B cell (primary cell): ENCODE data around the gene TSHR. TPM values are rescaled to one million over a fixed set of nuclear protein-coding genes. Genes with fewer than 3 reads are reported as not detected.

Experiments used
- ATAC-seq: fragments of 200-7000 bp; cut with Tn5 transposase; one replicate; pipeline ENCODE4 v1.10.0; 2021; ENCODE audit warnings: low read depth, mild to moderate bottlenecking, moderate number of reproducible peaks, moderate library complexity
- CTCF ChIA-PET: fragments of 350-600 bp; sonication (Branson Sonifier 250); formaldehyde crosslinking; loops from one replicate; lab custom pipeline; 2021; ENCODE audit warnings: antibody characterized with exemption, inconsistent platforms; lab: Charles Lee
- POLR2A ChIA-PET: fragments of 350-600 bp; sonication (Branson Sonifier 250); formaldehyde crosslinking; loops from one replicate; lab custom pipeline; 2021; ENCODE audit warnings: antibody characterized with exemption; lab: Charles Lee
- DNase-seq: peaks from one replicate; pipeline ENCODE4 v3.0.0; 2013
- H2AFZ ChIP-seq: 2 replicates; pipeline ENCODE4 v1.6.1; 2012; ENCODE audit warnings: mild to moderate bottlenecking, low read depth, low read length; ENCODE audit not compliant: insufficient read depth, poor library complexity, severe bottlenecking
- H3K27ac ChIP-seq, 2 donors: 1 replicate in 1 of 2; 2 replicates in 1 of 2; pipeline ENCODE4 v1.5.1; 2012 to 2013; ENCODE audit warnings: low read length in 2 of 2, mild to moderate bottlenecking in 2 of 2, moderate library complexity in 1 of 2
- H3K27me3 ChIP-seq, 4 experiments: fragments of 200-600 bp in 1 of 4; sonication (generic) in 1 of 4; replicated peaks in 1 of 4; 1 replicate in 2 of 4; 2 replicates in 2 of 4; pipeline versions ENCODE4 v1.6.1 to v1.7.0; 2013 to 2016; ENCODE audit warnings: low read length in 3 of 4, mild to moderate bottlenecking in 2 of 4, mixed read lengths in 1 of 4, moderate library complexity in 1 of 4; ENCODE audit not compliant: insufficient read depth in 4 of 4, control insufficient read depth in 3 of 4; ENCODE audit errors: control extremely low read depth in 1 of 4
- H3K36me3 ChIP-seq, 2 experiments: replicated peaks in 1 of 2; 1 replicate in 1 of 2; 2 replicates in 1 of 2; pipeline versions ENCODE4 v1.6.1 to v1.7.1; 2013; ENCODE audit warnings: low read length in 1 of 2; ENCODE audit not compliant: insufficient read depth in 2 of 2, control insufficient read depth in 1 of 2; ENCODE audit errors: control extremely low read depth in 1 of 2, extremely low read depth in 1 of 2
- H3K4me1 ChIP-seq, 2 donors: fragments of 200-600 bp in 1 of 2; sonication (generic) in 1 of 2; 1 replicate in 1 of 2; 2 replicates in 1 of 2; pipeline versions ENCODE4 v1.5.1 to v1.6.1; 2013 to 2017; ENCODE audit warnings: low read length in 2 of 2; ENCODE audit not compliant: control insufficient read depth in 2 of 2, insufficient read depth in 2 of 2
- H3K4me2 ChIP-seq: replicated peaks from 2 replicates; pipeline ENCODE3; 2012; ENCODE audit warnings: mild to moderate bottlenecking, low read depth, low read length; ENCODE audit not compliant: poor library complexity, severe bottlenecking
- H3K4me3 ChIP-seq, 5 experiments: fragments of 200-600 bp in 1 of 5; sonication (generic) in 1 of 5; 1 replicate in 3 of 5; 2 replicates in 2 of 5; pipeline versions ENCODE4 v1.5.1 to v1.7.0; 2011 to 2016; ENCODE audit warnings: low read length in 4 of 5, mild to moderate bottlenecking in 4 of 5, low read depth in 2 of 5, control low read depth in 1 of 5, moderate library complexity in 1 of 5; ENCODE audit not compliant: insufficient read depth in 1 of 5; ENCODE audit errors: control extremely low read depth in 1 of 5, extremely low read depth in 1 of 5
- H3K79me2 ChIP-seq: fragments of 200-600 bp; sonication (generic); one replicate; pipeline ENCODE4 v1.6.0; 2016; ENCODE audit warnings: low read length; ENCODE audit not compliant: control insufficient read depth, insufficient read depth
- H3K9ac ChIP-seq: fragments of 200-600 bp; sonication (generic); 2 replicates; pipeline ENCODE4 v1.6.1; 2017; ENCODE audit warnings: mild to moderate bottlenecking, low read length, moderate library complexity
- H3K9me3 ChIP-seq, 3 donors: one replicate each; pipeline versions ENCODE4 v1.6.1 to v1.7.1; 2013; ENCODE audit warnings: low read length in 2 of 3; ENCODE audit not compliant: control insufficient read depth in 2 of 3, insufficient read depth in 1 of 3; ENCODE audit errors: control extremely low read depth in 1 of 3
- H4K20me1 ChIP-seq: 2 replicates; pipeline ENCODE4 v1.6.0; 2012; ENCODE audit warnings: mild to moderate bottlenecking, low read length; ENCODE audit not compliant: insufficient read depth, control insufficient read depth, poor library complexity, severe bottlenecking
- H3K27ac Mint-ChIP-seq: one replicate; pipeline ENCODE4 v1.8.0; 2021; ENCODE audit warnings: mixed read lengths
- H3K27me3 Mint-ChIP-seq: one replicate; pipeline ENCODE4 v1.8.0; 2021; ENCODE audit warnings: mixed read lengths
- H3K4me1 Mint-ChIP-seq: one replicate; pipeline ENCODE4 v1.8.0; 2021; ENCODE audit warnings: mixed read lengths
- H3K4me3 Mint-ChIP-seq: one replicate; pipeline ENCODE4 v1.8.0; 2021; ENCODE audit warnings: mixed read lengths
- H3K9me3 Mint-ChIP-seq: one replicate; pipeline ENCODE4 v1.8.0; 2022; ENCODE audit warnings: mixed read lengths; ENCODE audit not compliant: insufficient read depth
- CTCF ChIP-seq: fragments of 200-600 bp; IDR thresholded peaks from one replicate; pipeline ENCODE4 v1.8.0; 2022; ENCODE audit warnings: antibody characterized with exemption, mild to moderate bottlenecking
- EZH2 ChIP-seq: IDR thresholded peaks from 2 replicates; pipeline ENCODE4 v1.6.1; 2012; ENCODE audit warnings: borderline replicate concordance, low read depth, mild to moderate bottlenecking, moderate library complexity, low read length; ENCODE audit not compliant: insufficient read depth, poor library complexity, severe bottlenecking
- WGBS: methylation state at CpG from one replicate; pipeline ENCODE4 v1.1.5; 2013; ENCODE audit warnings: missing lambda C conversion rate; ENCODE audit not compliant: insufficient coverage; 5-methylcytosine and 5-hydroxymethylcytosine counted together
- intact Hi-C: fragments of 100-400 bp; cut with micrococcal nuclease; formaldehyde crosslinking; loops from one replicate; pipeline ENCODE4 v1.10.0; 2022
- polyA plus RNA-seq: library from polyadenylated mRNA; depleted of rRNA; stranded (reverse); fragments of >200 nt; gene quantifications from 2 replicates; pipeline ENCODE4 v1.2.3, GENCODE V29; 2012
- total RNA-seq, 2 donors: library from RNA; stranded (reverse); fragments of 120-200 nt in 1 of 2; gene quantifications; 1 replicate in 1 of 2; 2 replicates in 1 of 2; pipeline versions ENCODE4 v1.2.3 to v1.2.4, GENCODE V29; 2013 to 2022

TSHR gene
- total and polyA plus RNA-seq, 2 donors (not counting 1 experiment from before 2014, with no cell fraction given): 0.15 to 0.37 TPM

DNA sequence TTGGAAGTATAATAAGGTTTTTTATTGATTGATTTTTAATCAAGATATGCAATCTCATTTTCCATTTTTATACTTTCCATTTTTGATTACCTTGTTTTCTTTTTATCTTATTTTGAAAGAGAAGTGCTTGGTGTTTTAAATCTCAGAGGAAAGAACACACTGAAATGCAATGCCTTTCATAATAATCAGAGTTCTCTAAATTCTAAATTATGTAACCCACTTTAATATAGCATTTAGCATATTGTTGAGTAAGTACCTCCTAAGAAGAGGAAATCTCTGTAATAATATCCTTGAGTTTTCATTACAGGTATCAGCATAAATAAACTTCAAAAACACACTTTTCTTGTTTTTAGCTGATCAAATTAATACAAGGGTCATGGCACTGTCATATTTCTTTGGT lies 168.4 kb downstream of the TSHR start:
- H3K9ac ChIP-seq: no peak overlapping the region
- H2AFZ ChIP-seq: no peak overlapping the region
- no peaks in the 10 kb centered on the region for H3K27me3 ChIP-seq
- no peak overlapping the region for H3K4me3 ChIP-seq
- no peak for TF ChIP-seq CTCF
- TF ChIP-seq EZH2: no peak
- H3K36me3 ChIP-seq: no peaks in the 10 kb centered on the region
- H3K27ac ChIP-seq: no peak overlapping the region
- no peak for ATAC-seq
- H3K4me2 ChIP-seq: no peak overlapping the region
- CTCF ChIA-PET: no interaction called here
- peaks cover 11 to 23% of the 10 kb centered on the region in 2 donors for H3K4me1 ChIP-seq
- Mint-ChIP-seq H3K4me1 (peaks cover 32% of the 10 kb centered on the region), H3K27me3 (peaks cover 6% of the 10 kb centered on the region), H3K4me3 (no peak overlapping the region), H3K27ac (no peak overlapping the region), H3K9me3 (no peaks in the 10 kb centered on the region)
- intact Hi-C loops: no loop called here
- H3K9me3 ChIP-seq: no peaks in the 10 kb centered on the region
- no peaks in the 10 kb centered on the region for H3K79me2 ChIP-seq
- no peaks in the 10 kb centered on the region for H4K20me1 ChIP-seq
- POLR2A ChIA-PET: no interaction called here
- no peak for DNase-seq

DNA sequence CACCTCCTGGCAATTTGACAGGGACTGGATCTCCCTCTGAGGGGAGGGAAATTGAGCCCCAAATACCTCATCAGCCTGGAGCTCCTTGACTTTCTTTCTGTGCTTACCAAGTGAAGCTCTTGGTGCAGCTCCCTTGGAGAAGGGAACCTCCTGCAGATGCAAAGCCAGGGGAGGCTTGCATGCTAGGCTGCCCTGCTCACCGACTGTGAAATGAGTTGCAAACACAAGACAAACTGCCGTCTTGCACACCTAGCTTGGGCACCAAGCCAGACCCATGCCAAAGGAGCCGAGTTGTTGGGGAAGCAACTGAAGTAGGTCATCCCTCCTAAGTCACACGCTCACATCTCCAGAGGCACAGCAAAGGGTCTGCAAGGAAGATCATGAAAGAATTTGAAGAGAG lies 170.1 kb downstream of the TSHR start:
- Histone ChIP-seq H3K4me3 (no peak overlapping the region), H3K9me3 (no peaks in the 10 kb centered on the region), H3K27ac (no peak overlapping the region), H3K79me2 (no peaks in the 10 kb centered on the region), H3K9ac (no peak overlapping the region), H3K27me3 (no peaks in the 10 kb centered on the region), H3K4me1 (peaks cover 11 to 23% of the 10 kb centered on the region in 2 donors), H3K36me3 (no peaks in the 10 kb centered on the region), H3K4me2 (no peak overlapping the region), H4K20me1 (no peaks in the 10 kb centered on the region), H2AFZ (no peak overlapping the region)
- DNase-seq (peak; percentile 13), ATAC-seq (no peak)
- 48% methylated on average over 2 of the region's 4 CpGs for WGBS
- TF ChIP-seq CTCF: no peak
- no peak for TF ChIP-seq EZH2
- H3K4me3 Mint-ChIP-seq: peak overlapping the region; percentile 61
- intact Hi-C loops: no loop called here
- POLR2A ChIA-PET: no interaction called here
- no peak overlapping the region for H3K27ac Mint-ChIP-seq
- no peaks in the 10 kb centered on the region for H3K9me3 Mint-ChIP-seq
- peaks cover 6% of the 10 kb centered on the region for H3K27me3 Mint-ChIP-seq
- peaks cover 28% of the 10 kb centered on the region for H3K4me1 Mint-ChIP-seq
- CTCF ChIA-PET: no interaction called here
